Mesodermal cell (in vitro differentiated cells): Measurements from ENCODE around the gene TANC1.

Experiments
- H3K27ac ChIP-seq: 2 replicates; pipeline ENCODE4 v1.7.0; 2013; ENCODE audit warnings: mild to moderate bottlenecking, low read depth, low read length, moderate library complexity; ENCODE audit not compliant: severe bottlenecking
- H3K36me3 ChIP-seq: 2 replicates; pipeline ENCODE4 v1.7.1; 2013; ENCODE audit warnings: mild to moderate bottlenecking, low read length, moderate library complexity; ENCODE audit not compliant: control insufficient read depth, insufficient read depth
- H3K4me1 ChIP-seq: one replicate; pipeline ENCODE4 v1.7.1; 2013; ENCODE audit warnings: mild to moderate bottlenecking, low read length; ENCODE audit not compliant: insufficient read depth, control insufficient read depth, poor library complexity, severe bottlenecking
- H3K4me3 ChIP-seq: 2 replicates; pipeline ENCODE4 v1.7.0; 2013; ENCODE audit warnings: low read length, control low read depth, mild to moderate bottlenecking; ENCODE audit not compliant: insufficient read depth, poor library complexity, severe bottlenecking; ENCODE audit errors: extremely low read depth
- H3K9me3 ChIP-seq: 2 replicates; pipeline ENCODE4 v1.7.1; 2013; ENCODE audit warnings: mild to moderate bottlenecking, low read length, moderate library complexity; ENCODE audit not compliant: control insufficient read depth
- WGBS, 2 experiments: methylation state at CpG; one replicate each; pipeline ENCODE4 v1.1.5; 2013; ENCODE audit warnings: missing lambda C conversion rate in 2 of 2; ENCODE audit not compliant: insufficient coverage in 2 of 2; 5-methylcytosine and 5-hydroxymethylcytosine counted together

TANC1 gene

DNA sequence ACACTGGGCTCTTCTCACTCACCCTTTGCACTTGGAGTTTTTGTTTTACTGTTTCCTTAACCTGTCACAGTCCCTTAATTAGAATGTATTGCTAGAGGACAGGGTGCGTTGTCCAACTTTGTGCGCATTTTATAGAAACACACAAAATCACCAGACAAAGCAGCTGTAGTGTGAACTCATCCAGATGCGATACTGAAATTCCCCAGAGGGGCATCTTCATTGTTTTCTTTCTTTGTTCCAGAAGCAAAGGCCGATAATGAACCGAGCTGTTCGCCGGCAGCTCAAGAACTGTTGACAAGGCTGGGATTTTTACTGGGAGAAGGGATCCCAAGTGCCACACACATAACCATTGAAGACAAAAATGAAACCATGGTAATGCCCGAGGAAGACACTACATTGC lies 180.5 kb downstream of the TANC1 start:
- WGBS, 2 experiments = 93 to 100% methylated on average over 4 to 8 of the region's 8 CpGs
- Histone ChIP-seq H3K9me3 (no peaks in the 10 kb centered on the region), H3K36me3 (peaks cover 54% of the 10 kb centered on the region), H3K27ac (peak overlapping the region; percentile 36), H3K4me1 (peaks cover 31% of the 10 kb centered on the region), H3K4me3 (no peak overlapping the region)

DNA sequence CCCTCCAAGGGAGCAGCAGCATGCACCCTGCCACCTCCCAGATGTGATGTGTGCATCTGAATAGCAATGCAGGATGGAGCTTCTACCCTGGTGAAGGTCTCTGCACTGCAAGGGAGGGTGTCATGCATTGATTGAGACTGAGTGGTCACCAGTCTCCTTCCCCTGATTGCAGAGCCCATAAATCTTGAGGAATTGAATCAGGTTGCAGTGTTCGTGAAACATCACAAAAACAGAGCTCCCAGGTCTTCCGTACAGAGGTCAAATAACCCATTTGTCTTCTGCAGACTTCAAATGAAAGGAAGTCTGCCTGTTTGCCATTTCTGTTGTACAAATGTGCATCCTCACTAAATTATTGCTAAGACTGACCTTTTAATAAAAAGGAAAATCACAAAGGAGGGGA lies 181.3 kb downstream of the TANC1 start:
- WGBS, 2 experiments = 88 to 95% methylated on average over 2 of the region's 2 CpGs
- Histone ChIP-seq H3K9me3 (no peaks in the 10 kb centered on the region), H3K36me3 (peaks cover 59% of the 10 kb centered on the region), H3K4me3 (no peak overlapping the region), H3K4me1 (peaks cover 31% of the 10 kb centered on the region), H3K27ac (peak overlapping the region; percentile 36)

DNA sequence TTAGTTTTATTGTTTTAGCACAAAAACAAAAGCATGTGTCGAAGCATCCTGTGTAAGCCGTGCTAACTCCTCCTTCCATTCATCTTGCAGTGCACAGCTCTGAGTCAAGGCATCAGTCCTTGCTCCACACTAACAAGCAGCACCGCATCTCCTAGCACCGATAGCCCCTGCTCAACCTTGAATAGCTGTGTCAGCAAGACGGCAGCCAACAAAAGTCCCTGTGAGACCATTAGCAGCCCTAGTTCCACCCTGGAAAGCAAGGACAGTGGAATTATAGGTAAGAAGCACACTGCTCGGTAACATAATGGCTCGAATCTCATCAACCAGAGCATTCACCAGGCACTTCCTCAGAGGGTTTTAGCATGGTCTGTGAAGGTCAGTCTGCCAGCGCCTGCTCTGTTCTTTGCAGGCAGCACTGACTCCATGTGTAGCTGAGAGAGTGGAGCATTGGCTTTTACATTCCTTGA lies 181.9 kb downstream of the TANC1 start:
- Histone ChIP-seq H3K27ac (peak overlapping the region; percentile 47), H3K4me3 (no peak overlapping the region), H3K4me1 (peaks cover 31% of the 10 kb centered on the region), H3K36me3 (peaks cover 61% of the 10 kb centered on the region), H3K9me3 (no peaks in the 10 kb centered on the region)
- WGBS, 2 experiments = 72 to 89% methylated on average over 5 to 6 of the region's 8 CpGs

DNA sequence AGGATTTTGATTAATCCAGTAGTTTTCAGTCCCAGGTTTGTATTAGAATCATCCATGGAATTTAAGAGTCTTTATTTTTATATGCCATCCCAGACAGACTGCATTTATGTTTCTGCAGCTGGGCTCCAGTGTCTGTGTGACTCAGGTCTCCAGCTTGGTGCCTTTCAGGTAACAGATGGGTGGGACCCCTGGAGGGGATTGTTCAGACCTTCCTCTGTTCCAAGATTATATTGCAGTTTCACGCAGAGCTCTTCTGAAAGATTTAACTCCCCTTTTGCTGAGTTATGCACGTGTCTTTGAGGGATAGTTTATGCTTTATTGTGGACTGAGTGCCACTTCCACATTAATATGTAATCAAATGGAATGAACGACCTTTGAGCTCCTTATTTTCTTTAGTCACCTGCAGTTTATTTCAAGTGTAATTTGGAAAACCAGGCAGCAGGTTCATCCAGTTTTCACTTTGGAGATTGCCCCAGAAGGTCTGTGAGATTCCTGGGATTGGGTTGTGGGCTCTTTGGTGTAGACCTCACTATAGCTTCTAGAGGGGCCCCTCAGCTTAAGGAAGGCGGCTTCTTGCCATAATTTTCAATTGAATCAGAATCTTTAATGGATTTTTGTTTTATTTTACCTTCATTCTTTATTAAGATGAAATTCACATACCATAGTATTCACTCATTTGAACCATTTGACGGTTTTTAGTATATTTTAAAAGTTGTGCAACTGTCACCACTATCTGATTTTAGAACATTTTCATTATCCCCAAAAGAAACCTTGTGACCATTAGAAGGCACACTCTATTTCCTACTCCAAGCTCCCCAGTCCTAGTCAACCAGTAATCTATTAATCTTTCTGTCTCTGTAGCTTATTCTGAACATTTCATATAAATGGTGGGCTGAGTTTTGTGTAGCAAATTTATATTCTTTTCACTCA lies 183.0 kb downstream of the TANC1 start:
- 100% methylated on average over 1 of the region's 5 CpGs for WGBS, 2 experiments
- Histone ChIP-seq H3K4me1 (peaks cover 31% of the 10 kb centered on the region), H3K36me3 (peaks cover 70% of the 10 kb centered on the region), H3K4me3 (no peak overlapping the region), H3K27ac (peak overlapping the region; percentile 54), H3K9me3 (no peaks in the 10 kb centered on the region)

DNA sequence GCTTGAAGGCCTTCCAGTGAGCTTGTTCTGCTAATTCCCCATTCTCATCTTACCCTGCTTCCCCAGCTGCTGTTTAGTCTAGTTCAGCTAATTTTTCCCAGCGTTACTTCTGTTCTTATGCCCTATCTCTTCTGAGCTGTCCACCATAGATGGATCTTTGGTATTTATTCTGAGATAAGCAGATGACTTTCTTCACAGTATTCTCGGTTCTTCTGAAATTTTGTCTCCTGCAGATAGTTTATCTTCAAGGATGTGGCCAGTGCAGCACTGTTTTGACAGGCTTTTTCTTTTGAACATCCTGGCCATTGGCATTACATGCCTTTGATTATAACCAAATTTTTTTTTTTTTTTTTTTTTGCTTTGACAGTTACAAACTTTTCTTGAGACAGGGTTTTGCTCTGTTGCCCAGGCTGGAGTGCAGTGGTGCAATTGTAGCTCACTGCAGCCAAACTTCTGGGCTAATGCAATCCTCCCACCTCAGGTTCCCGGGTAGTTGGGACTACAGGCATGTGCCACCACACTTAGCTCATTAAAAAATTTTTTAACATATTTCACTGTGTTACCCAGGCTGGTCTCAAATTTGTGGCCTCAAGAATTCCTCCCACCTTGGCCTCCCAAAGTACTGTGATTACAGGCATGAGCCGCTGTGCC lies 183.8 kb downstream of the TANC1 start:
- Histone ChIP-seq H3K27ac (peak overlapping the region; percentile 54), H3K4me1 (peaks cover 35% of the 10 kb centered on the region), H3K9me3 (no peaks in the 10 kb centered on the region), H3K4me3 (no peak overlapping the region), H3K36me3 (peaks cover 72% of the 10 kb centered on the region)
- 79 to 83% methylated on average over 2 to 3 of the region's 4 CpGs for WGBS, 2 experiments

DNA sequence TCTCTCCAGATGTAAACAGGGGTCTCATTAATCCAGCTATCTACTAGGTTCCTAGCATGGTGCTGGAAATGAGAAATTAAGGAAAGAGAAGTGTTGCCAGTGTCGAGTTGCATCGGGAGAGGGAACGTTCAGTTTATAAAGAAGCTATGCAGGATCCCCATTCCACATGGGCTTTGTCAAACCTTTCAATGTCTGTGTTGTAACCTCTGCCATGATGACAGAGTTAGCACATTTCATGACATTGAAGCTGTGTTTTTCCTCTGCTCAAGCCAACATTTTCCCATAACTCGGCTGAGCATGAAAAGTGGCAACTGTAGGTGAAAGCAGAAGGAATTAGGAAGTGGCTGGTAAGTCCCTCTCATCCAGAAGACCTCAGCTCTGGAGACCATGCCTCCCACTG lies 184.6 kb downstream of the TANC1 start:
- peaks cover 35% of the 10 kb centered on the region for H3K4me1 ChIP-seq
- peaks cover 75% of the 10 kb centered on the region for H3K36me3 ChIP-seq
- H3K4me3 ChIP-seq = no peak overlapping the region
- WGBS, 2 experiments = 87 to 92% methylated on average over 3 of the region's 4 CpGs
- no peaks in the 10 kb centered on the region for H3K9me3 ChIP-seq
- no peak overlapping the region for H3K27ac ChIP-seq

DNA sequence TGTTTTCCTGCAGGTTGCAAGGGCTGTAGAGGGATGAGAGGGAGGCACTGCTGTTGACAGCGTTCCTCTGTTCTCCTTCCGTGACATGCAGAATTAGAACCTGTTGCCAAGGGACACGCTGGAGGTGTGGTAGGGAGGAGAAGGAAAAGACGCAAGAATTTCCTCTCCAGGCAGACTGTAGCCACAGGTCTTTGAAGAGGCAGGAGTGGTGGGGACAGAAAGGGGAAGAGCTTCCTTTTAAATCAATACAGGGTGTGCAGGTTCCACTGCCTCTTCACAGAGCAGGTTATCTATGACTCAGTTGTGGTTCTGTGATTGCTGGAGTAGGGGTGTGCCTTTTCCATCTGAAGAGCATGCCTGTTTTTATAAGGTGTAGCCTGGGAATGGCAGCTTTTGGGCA lies 185.0 kb downstream of the TANC1 start:
- peaks cover 78% of the 10 kb centered on the region for H3K36me3 ChIP-seq
- H3K27ac ChIP-seq = no peak overlapping the region
- 97 to 100% methylated on average over 3 to 4 of the region's 4 CpGs for WGBS, 2 experiments
- peaks cover 35% of the 10 kb centered on the region for H3K4me1 ChIP-seq
- no peaks in the 10 kb centered on the region for H3K9me3 ChIP-seq
- H3K4me3 ChIP-seq = no peak overlapping the region

DNA sequence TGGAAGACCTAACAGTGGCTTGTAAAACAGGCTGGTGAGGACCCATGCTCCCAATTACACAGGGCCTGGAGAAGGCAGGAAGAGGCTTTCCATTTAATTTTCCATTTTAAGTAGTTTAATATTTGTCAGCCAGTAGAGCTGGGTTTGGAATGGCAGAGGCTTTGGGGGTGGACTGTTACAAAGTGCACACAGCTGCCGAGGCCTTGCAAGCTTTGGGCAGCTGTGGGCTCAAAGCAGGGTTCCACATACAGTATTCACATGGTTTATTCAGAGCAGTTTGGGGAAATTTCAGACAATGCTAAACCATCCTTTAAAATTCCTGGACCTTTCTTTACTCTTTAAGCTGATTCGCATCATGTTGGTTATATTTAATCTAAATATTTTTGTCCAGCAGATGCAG lies 185.5 kb downstream of the TANC1 start:
- Histone ChIP-seq H3K9me3 (no peaks in the 10 kb centered on the region), H3K27ac (no peak overlapping the region), H3K4me3 (no peak overlapping the region), H3K36me3 (peaks cover 74% of the 10 kb centered on the region), H3K4me1 (peaks cover 35% of the 10 kb centered on the region)
- 100% methylated on average over 1 of the region's 2 CpGs; no CpG with 5 or more reads in 1 of the 2 experiments for WGBS, 2 experiments

DNA sequence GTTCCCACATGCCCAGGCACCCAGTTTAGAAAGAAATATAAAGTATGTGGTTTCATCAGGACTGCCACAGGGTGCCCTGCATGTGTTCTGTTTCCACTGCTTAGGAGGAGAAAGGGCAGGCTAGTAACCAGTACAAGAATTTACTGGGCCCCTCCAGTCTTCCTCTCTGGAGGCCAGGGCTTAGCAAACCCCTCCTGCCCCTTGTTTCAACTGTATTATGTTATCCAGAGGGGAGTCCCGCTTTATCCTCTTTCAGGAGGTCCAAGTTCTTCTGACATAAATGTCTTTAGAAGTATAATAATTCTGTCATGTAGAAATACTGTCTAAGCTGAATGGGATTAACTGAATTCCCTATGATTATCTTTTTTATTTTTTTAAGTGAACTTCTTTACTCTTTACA lies 185.9 kb downstream of the TANC1 start:
- H3K4me1 ChIP-seq = peaks cover 35% of the 10 kb centered on the region
- no CpG with 5 or more reads among the region's 1 CpG for WGBS, 2 experiments
- no peaks in the 10 kb centered on the region for H3K9me3 ChIP-seq
- H3K4me3 ChIP-seq = no peak overlapping the region
- H3K36me3 ChIP-seq = peaks cover 70% of the 10 kb centered on the region
- H3K27ac ChIP-seq = no peak overlapping the region

DNA sequence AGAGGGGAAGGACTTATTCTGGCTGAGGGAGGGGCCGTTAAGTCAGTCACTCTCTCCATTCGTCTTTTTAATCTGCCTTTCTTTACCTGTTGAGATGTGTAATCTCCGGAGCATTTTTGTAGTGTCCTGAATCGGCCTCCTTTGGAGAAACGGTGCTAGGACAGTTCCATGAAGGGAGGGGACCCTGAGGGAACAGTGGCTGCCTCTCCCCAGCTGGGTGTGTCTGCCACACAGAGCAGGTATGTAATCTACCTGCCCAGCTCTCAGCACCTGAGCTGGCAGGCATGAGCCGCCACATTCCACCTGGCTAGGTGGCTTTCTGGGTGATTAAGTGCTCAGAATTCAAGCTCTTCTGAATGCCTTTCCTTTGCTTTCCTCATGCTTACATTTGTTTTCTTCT lies 186.9 kb downstream of the TANC1 start:
- WGBS, 2 experiments = 83 to 87% methylated on average over 3 to 4 of the region's 6 CpGs
- Histone ChIP-seq H3K9me3 (no peaks in the 10 kb centered on the region), H3K4me1 (peaks cover 32% of the 10 kb centered on the region), H3K27ac (no peak overlapping the region), H3K4me3 (no peak overlapping the region), H3K36me3 (peaks cover 66% of the 10 kb centered on the region)

DNA sequence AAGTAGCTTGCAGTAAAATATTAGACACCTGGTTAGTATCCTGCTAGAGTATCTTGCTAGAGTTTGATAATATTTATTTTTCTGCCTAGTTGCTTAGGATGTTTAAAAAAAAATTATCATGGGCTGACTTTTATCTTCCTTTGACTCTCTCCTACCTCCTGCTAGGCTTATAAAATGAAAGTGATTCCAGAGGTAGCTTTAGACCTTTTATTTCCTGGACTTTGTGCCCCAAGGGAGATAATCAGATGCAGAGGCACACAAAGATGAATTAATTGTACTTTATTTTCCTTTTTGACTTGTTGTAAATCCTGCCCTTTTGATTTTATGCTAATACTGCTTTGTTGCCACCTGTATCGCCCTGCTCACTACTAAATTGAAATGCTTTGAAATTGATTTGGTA lies 187.4 kb downstream of the TANC1 start:
- Histone ChIP-seq H3K27ac (no peak overlapping the region), H3K4me1 (peaks cover 31% of the 10 kb centered on the region), H3K4me3 (no peak overlapping the region), H3K36me3 (peaks cover 65% of the 10 kb centered on the region), H3K9me3 (no peaks in the 10 kb centered on the region)
- WGBS, 2 experiments = no CpG with 5 or more reads among the region's 1 CpG
